HepG2 (cell line): Measurements from ENCODE around the gene TMEM184B. TPM values are rescaled to one million over a fixed set of nuclear protein-coding genes. Genes with fewer than 3 reads are reported as not detected.

ENCODE experiments used
- AGO1 ChIP-seq: fragments of 200-400 bp; formaldehyde crosslinking; IDR thresholded peaks from 2 replicates; pipeline ENCODE4 v1.6.1; 2017; ENCODE audit warnings: mild to moderate bottlenecking, low read depth, low read length, moderate library complexity; ENCODE audit not compliant: poor library complexity, severe bottlenecking
- GPN1 ChIP-seq: sonication (generic); formaldehyde crosslinking; IDR thresholded peaks from 2 replicates; pipeline ENCODE4 v1.5.1; 2020; ENCODE audit warnings: missing genetic modification reagents, borderline replicate concordance
- GTF3A ChIP-seq: sonication (generic); formaldehyde crosslinking; conservative IDR thresholded peaks from 2 replicates; pipeline ENCODE4 v1.4.0; 2020; ENCODE audit warnings: mild to moderate bottlenecking, missing genetic modification reagents
- HNF4A ChIP-seq: sonication (generic); formaldehyde crosslinking; IDR thresholded peaks from 2 replicates; pipeline ENCODE4 v1.4.0; 2020; ENCODE audit warnings: missing genetic modification reagents
- IKZF1 ChIP-seq: fragments of 450-650 bp; IDR thresholded peaks from 2 replicates; pipeline ENCODE4 v1.7.1; 2016
- IRF2 ChIP-seq: IDR thresholded peaks from 2 replicates; pipeline ENCODE4 v1.6.1; 2018; ENCODE audit warnings: missing genetic modification reagents, missing compliant biosample characterization
- NFRKB ChIP-seq: fragments of 450-650 bp; IDR thresholded peaks from 2 replicates; pipeline ENCODE4 v1.6.1; 2017
- PAF1 ChIP-seq: IDR thresholded peaks from 2 replicates; pipeline ENCODE4 v1.6.1; 2016; ENCODE audit warnings: missing genetic modification reagents, missing compliant biosample characterization
- SAFB2 ChIP-seq: sonication (generic); formaldehyde crosslinking; IDR thresholded peaks from 2 replicates; pipeline ENCODE4 v1.5.1; 2020; ENCODE audit warnings: missing genetic modification reagents, low read depth, mild to moderate bottlenecking, borderline replicate concordance
- SIX4 ChIP-seq: sonication (generic); formaldehyde crosslinking; IDR thresholded peaks from 2 replicates; pipeline ENCODE4 v1.4.0; 2020; ENCODE audit warnings: missing genetic modification reagents
- TARDBP ChIP-seq: sonication (generic); formaldehyde crosslinking; IDR thresholded peaks from 2 replicates; pipeline ENCODE4 v1.8.0; 2022; ENCODE audit warnings: mild to moderate bottlenecking, missing genetic modification reagents
- ZBTB7A ChIP-seq: sonication (generic); formaldehyde crosslinking; IDR thresholded peaks from 2 replicates; pipeline ENCODE4 v1.8.0; 2022; ENCODE audit warnings: mild to moderate bottlenecking, missing genetic modification reagents
- ZFP62 ChIP-seq: sonication (generic); formaldehyde crosslinking; IDR thresholded peaks from 2 replicates; pipeline ENCODE4 v1.4.0; 2020; ENCODE audit warnings: missing genetic modification reagents
- ZNF180 ChIP-seq: sonication (generic); formaldehyde crosslinking; IDR thresholded peaks from 2 replicates; pipeline ENCODE4 v1.4.0; 2020; ENCODE audit warnings: low read depth, missing genetic modification reagents, borderline replicate concordance
- ZNF547 ChIP-seq: sonication (generic); formaldehyde crosslinking; IDR thresholded peaks from 2 replicates; pipeline ENCODE4 v1.5.1; 2020; ENCODE audit warnings: mild to moderate bottlenecking, missing genetic modification reagents
- ZNF619 ChIP-seq: sonication (generic); formaldehyde crosslinking; IDR thresholded peaks from 2 replicates; pipeline ENCODE4 v1.4.0; 2020; ENCODE audit warnings: mild to moderate bottlenecking, missing genetic modification reagents
- ZNF703 ChIP-seq: sonication (generic); formaldehyde crosslinking; IDR thresholded peaks from 2 replicates; pipeline ENCODE4 v1.5.1; 2020; ENCODE audit warnings: missing genetic modification reagents, mild to moderate bottlenecking, moderate library complexity, borderline replicate concordance
- ZNF777 ChIP-seq: sonication (generic); formaldehyde crosslinking; IDR thresholded peaks from 2 replicates; pipeline ENCODE4 v1.4.0; 2020; ENCODE audit warnings: missing genetic modification reagents
- polyA plus RNA-seq, 8 experiments: library from polyadenylated mRNA; depleted of rRNA in 3 of 8; stranded (reverse) in 7 of 8; unstranded in 1 of 8; fragments of >200 nt; fragmentation: Illumina TruSeq in 4 of 8; extraction: Trizol in 4 of 8; gene quantifications; 2 replicates each; pipeline versions ENCODE4 v1.2.1 to v1.2.3, GENCODE V29; 2011 to 2016; ENCODE audit warnings: low read depth in 4 of 8, missing spikeins in 1 of 8, mixed read lengths in 1 of 8; ENCODE audit not compliant: insufficient read depth in 1 of 8
- total RNA-seq, 5 experiments: library from RNA; depleted of rRNA; stranded (reverse); fragments of >200 nt; fragmentation: Illumina TruSeq; extraction: Trizol; gene quantifications; 2 replicates each; pipeline ENCODE4 v1.2.3, GENCODE V29; 2016; ENCODE audit warnings: low read depth in 1 of 5
- TF ChIP-seq, protein P1 (sequence below): IDR thresholded peaks from 2 replicates; pipeline ENCODE4 v1.6.1; 2016; ENCODE audit warnings: missing compliant biosample characterization, missing genetic modification reagents, borderline replicate concordance
- TF ChIP-seq, protein P2 (sequence below): sonication (generic); formaldehyde crosslinking; IDR thresholded peaks from 2 replicates; pipeline ENCODE4; 2020; ENCODE audit warnings: missing genetic modification reagents, mild to moderate bottlenecking, borderline replicate concordance
- TF ChIP-seq, protein P3 (sequence below): sonication (generic); formaldehyde crosslinking; IDR thresholded peaks from 2 replicates; pipeline ENCODE4 v1.5.0; 2020; ENCODE audit warnings: mild to moderate bottlenecking, missing genetic modification reagents
- TF ChIP-seq, protein P4 (sequence below): sonication (generic); formaldehyde crosslinking; IDR thresholded peaks from 2 replicates; pipeline ENCODE4 v1.8.1; 2022; ENCODE audit warnings: mild to moderate bottlenecking, missing genetic modification reagents

TMEM184B gene
- total and polyA plus RNA-seq, 2 of the 13 experiments (the other 11 are each of a cell fraction or from before 2014, with no cell fraction given): 15.9 to 16.0 TPM

DNA sequence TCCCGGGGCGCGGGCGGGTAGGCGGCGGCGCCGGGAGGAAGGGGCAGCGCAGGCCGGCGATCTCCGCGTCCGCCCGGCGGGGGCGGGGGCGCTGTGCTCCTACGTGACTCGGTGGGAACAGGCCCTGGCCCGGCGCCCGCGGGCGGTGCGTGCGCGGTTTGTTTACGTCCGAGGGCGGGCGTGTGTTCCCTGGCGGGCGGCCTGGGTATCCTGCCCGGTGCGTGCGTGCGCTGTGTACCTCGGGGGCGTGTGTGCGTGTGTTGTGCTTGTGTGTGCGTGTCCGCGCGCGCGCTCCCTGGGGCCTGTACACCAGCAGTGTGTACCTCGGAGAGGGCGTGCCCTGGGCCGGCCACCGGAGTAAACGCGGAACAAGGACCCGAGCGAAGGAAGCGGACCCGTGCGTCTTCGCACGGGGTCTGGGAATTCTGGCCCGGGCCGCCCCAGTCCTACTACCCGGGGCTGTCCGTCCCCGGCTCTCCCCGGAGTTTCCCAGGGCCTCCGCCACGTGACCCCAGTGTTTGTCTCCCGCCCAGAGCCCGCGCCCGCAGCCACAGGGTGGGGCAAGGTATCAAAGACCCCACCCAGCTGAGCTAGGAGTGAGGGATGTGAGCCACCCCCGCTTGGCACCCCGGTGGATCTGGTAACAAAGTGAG, 70.2 kb downstream of the TMEM184B start (continued):
- TF ChIP-seq, protein P1, sequence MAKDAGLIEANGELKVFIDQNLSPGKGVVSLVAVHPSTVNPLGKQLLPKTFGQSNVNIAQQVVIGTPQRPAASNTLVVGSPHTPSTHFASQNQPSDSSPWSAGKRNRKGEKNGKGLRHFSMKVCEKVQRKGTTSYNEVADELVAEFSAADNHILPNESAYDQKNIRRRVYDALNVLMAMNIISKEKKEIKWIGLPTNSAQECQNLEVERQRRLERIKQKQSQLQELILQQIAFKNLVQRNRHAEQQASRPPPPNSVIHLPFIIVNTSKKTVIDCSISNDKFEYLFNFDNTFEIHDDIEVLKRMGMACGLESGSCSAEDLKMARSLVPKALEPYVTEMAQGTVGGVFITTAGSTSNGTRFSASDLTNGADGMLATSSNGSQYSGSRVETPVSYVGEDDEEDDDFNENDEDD: 0 out of 2 replicates have a peak, but pooled peaks have one; percentile 11
- TF ChIP-seq ZBTB7A (CRISPR knock-in tag): no peak
- TF ChIP-seq NFRKB: no peak
- no peak for TF ChIP-seq ZNF180 (CRISPR knock-in tag)
- TF ChIP-seq, protein P2, sequence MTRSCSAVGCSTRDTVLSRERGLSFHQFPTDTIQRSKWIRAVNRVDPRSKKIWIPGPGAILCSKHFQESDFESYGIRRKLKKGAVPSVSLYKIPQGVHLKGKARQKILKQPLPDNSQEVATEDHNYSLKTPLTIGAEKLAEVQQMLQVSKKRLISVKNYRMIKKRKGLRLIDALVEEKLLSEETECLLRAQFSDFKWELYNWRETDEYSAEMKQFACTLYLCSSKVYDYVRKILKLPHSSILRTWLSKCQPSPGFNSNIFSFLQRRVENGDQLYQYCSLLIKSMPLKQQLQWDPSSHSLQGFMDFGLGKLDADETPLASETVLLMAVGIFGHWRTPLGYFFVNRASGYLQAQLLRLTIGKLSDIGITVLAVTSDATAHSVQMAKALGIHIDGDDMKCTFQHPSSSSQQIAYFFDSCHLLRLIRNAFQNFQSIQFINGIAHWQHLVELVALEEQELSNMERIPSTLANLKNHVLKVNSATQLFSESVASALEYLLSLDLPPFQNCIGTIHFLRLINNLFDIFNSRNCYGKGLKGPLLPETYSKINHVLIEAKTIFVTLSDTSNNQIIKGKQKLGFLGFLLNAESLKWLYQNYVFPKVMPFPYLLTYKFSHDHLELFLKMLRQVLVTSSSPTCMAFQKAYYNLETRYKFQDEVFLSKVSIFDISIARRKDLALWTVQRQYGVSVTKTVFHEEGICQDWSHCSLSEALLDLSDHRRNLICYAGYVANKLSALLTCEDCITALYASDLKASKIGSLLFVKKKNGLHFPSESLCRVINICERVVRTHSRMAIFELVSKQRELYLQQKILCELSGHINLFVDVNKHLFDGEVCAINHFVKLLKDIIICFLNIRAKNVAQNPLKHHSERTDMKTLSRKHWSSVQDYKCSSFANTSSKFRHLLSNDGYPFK (CRISPR knock-in tag): no peak
- no peak for TF ChIP-seq IRF2
- TF ChIP-seq PAF1 (CRISPR knock-in tag): no peak
- TF ChIP-seq GTF3A (CRISPR knock-in tag): no peak
- TF ChIP-seq GPN1: no peak
- no peak for TF ChIP-seq ZNF703 (CRISPR knock-in tag)
- TF ChIP-seq IKZF1: no peak
- TF ChIP-seq SAFB2: no peak
- TF ChIP-seq ZNF777 (CRISPR knock-in tag): peak; percentile 90
- no peak for TF ChIP-seq HNF4A (CRISPR knock-in tag)
- TF ChIP-seq, protein P3, sequence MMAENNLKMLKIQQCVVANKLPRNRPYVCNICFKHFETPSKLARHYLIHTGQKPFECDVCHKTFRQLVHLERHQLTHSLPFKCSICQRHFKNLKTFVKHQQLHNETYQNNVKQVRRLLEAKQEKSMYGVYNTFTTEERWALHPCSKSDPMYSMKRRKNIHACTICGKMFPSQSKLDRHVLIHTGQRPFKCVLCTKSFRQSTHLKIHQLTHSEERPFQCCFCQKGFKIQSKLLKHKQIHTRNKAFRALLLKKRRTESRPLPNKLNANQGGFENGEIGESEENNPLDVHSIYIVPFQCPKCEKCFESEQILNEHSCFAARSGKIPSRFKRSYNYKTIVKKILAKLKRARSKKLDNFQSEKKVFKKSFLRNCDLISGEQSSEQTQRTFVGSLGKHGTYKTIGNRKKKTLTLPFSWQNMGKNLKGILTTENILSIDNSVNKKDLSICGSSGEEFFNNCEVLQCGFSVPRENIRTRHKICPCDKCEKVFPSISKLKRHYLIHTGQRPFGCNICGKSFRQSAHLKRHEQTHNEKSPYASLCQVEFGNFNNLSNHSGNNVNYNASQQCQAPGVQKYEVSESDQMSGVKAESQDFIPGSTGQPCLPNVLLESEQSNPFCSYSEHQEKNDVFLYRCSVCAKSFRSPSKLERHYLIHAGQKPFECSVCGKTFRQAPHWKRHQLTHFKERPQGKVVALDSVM (CRISPR knock-in tag): 0 out of 2 replicates have a peak, but pooled peaks have one; percentile 37
- peak; percentile 11; the same call in 1 of the 2 replicates for TF ChIP-seq ZNF547 (CRISPR knock-in tag)
- no peak for TF ChIP-seq ZNF619
- TF ChIP-seq ZFP62 (CRISPR knock-in tag): no peak
- TF ChIP-seq, protein P4, sequence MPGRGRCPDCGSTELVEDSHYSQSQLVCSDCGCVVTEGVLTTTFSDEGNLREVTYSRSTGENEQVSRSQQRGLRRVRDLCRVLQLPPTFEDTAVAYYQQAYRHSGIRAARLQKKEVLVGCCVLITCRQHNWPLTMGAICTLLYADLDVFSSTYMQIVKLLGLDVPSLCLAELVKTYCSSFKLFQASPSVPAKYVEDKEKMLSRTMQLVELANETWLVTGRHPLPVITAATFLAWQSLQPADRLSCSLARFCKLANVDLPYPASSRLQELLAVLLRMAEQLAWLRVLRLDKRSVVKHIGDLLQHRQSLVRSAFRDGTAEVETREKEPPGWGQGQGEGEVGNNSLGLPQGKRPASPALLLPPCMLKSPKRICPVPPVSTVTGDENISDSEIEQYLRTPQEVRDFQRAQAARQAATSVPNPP (CRISPR knock-in tag): no peak
- peak; percentile 52; the same call in 1 of the 2 replicates for TF ChIP-seq TARDBP
- peak; percentile 99 for TF ChIP-seq AGO1
- TF ChIP-seq SIX4 (CRISPR knock-in tag): no peak
